Raji (cell line): ENCODE measurements around the gene GC.

Experiments
- POLR2A ChIP-seq: IDR thresholded peaks from 2 replicates; pipeline ENCODE4 v1.6.1; 2011; ENCODE audit warnings: low read depth, low read length, control low read depth; ENCODE audit not compliant: insufficient read depth

GC gene

GRCh38 chr4:71697031-71697430 lies 86.8 kb downstream of the GC start:
- no peak for TF ChIP-seq POLR2A

GRCh38 chr4:71694961-71695360 lies 88.9 kb downstream of the GC start:
- TF ChIP-seq POLR2A, result no peak

DNA sequence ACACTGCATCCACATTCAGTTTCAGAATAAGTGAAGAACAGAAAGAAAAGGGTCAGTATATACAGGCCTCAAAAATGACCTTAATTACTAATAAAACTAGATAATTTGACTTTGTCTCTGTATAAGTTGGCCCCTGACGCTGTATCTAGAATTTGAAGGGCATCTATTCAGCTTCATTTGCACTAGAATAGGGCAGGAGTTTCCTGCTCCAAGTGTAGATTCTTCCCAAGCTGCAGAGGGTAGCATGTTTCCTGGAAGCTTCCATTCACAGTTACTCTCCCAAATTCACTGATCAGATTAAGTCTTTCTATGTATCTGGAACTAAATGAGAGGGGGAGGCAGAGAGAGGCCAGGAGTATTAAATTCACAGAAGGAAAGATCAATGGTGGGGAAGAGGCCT lies 90.9 kb downstream of the GC start:
- no peak for TF ChIP-seq POLR2A

GRCh38 chr4:71692198-71692597 lies 91.7 kb downstream of the GC start:
- no peak for TF ChIP-seq POLR2A
